Measurements from ENCODE around the gene MGRN1. TPM values are rescaled to one million over a fixed set of nuclear protein-coding genes. Genes with fewer than 3 reads are reported as not detected.

Gene MGRN1
- total and polyA plus RNA-seq, 4 donors, result 15.4 to 77.7 (median 42.9) TPM

DNA sequence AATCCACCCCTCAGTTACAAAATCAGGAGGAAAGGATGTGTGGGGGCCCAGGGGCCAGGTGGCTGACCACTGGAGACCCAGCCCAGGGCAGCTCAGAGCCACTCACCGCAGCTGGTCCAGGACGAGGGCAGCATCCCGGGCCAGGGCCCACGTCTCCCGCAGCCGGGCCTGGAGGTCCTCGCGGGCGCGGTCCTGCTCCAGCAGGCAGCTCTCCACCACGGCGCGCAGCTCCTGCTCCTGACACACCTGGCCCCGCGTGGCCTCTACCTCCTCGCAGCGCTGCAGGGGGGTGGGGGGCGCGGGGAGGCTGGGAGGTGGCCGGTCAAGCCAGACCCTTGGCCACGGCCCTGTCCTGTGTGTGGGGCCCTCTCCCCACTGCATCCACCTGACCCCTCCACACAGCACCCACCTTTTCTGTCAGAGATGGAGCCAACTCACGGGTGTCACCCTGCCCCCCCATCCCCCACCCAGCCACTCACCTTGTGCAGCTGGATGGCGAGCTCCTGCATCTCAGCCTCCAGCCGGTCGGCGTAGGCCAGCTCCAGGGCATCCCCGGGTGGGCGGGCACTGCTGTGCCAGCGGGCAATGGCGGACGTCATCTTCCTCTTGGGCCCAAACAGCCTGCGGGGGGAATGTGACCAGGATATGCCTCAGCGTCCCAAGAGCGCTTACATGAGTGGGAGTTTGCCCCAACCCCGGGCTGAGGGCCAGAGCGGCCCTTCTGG lies 73.9 kb downstream of the MGRN1 start:
- no peak for DNase-seq
- WGBS, 2 donors, result 90 to 91% methylated on average over 22 to 36 of the region's 36 CpGs
- no peak for ATAC-seq (ENCODE audit: low FRiP score)
- peaks cover 0 to 13% of the 10 kb centered on the region in 2 donors for H3K36me3 ChIP-seq (ENCODE audit: control insufficient read depth in 1 of 2, insufficient read depth in 2 of 2, low read length in 1 of 2)
- no peaks in the 10 kb centered on the region for H3K4me1 ChIP-seq (ENCODE audit: control insufficient read depth in 1 of 2, insufficient read depth in 2 of 2, low read length in 2 of 2)
- H3K4me3 ChIP-seq (ENCODE audit: low read length in 2 of 2), result no peak overlapping the region
- H3K9me3 ChIP-seq (ENCODE audit: control insufficient read depth, low read length), result no peaks in the 10 kb centered on the region
- no peak overlapping the region for H3K27ac ChIP-seq (ENCODE audit: low read depth in 1 of 2, low read length in 2 of 2)
- no peaks in the 10 kb centered on the region for H3K27me3 ChIP-seq (ENCODE audit: control insufficient read depth in 1 of 2, insufficient read depth in 2 of 2, low read length in 1 of 2)
- intact Hi-C loops (cut with DNase I), result no loop called here

DNA sequence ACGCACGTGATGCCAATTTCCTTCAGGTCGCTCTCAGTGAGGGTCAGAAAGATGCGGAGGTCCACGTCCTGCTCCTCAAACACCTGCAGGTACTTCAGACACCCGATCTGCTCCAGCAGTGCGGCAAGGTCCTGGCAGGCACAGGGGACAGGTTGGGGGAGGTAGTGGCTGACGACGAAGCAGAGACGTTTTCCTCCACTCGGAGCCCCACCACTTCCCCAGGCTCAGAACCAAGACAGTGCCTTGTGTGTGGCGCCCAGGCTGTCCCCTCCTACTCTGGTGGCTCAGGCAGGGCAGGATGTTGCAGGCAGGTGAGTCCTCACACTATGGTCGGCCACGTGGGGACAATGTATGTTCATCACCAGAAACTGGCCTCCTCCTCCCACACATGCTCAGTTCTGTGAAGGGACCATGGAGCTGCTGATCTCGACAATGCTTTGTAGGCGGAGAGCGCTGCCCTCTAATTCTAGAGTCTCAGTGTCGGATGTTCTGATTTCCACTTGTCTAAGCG lies 74.5 kb downstream of the MGRN1 start:
- DNase-seq, result peak in 1 of 2 donors; percentile 62
- Histone ChIP-seq H3K36me3 (ENCODE audit: control insufficient read depth in 1 of 2, insufficient read depth in 2 of 2, low read length in 1 of 2) (peaks cover 0 to 15% of the 10 kb centered on the region in 2 donors), H3K4me1 (ENCODE audit: control insufficient read depth in 1 of 2, insufficient read depth in 2 of 2, low read length in 2 of 2) (no peaks in the 10 kb centered on the region), H3K9me3 (ENCODE audit: control insufficient read depth, low read length) (no peaks in the 10 kb centered on the region), H3K27me3 (ENCODE audit: control insufficient read depth in 1 of 2, insufficient read depth in 2 of 2, low read length in 1 of 2) (no peaks in the 10 kb centered on the region), H3K4me3 (ENCODE audit: low read length in 2 of 2) (no peak overlapping the region), H3K27ac (ENCODE audit: low read depth in 1 of 2, low read length in 2 of 2) (no peak overlapping the region)
- intact Hi-C loops (cut with DNase I), result no loop called here
- ATAC-seq (ENCODE audit: low FRiP score), result no peak
- WGBS, 2 donors, result 87 to 89% methylated on average over 19 of the region's 19 CpGs

DNA sequence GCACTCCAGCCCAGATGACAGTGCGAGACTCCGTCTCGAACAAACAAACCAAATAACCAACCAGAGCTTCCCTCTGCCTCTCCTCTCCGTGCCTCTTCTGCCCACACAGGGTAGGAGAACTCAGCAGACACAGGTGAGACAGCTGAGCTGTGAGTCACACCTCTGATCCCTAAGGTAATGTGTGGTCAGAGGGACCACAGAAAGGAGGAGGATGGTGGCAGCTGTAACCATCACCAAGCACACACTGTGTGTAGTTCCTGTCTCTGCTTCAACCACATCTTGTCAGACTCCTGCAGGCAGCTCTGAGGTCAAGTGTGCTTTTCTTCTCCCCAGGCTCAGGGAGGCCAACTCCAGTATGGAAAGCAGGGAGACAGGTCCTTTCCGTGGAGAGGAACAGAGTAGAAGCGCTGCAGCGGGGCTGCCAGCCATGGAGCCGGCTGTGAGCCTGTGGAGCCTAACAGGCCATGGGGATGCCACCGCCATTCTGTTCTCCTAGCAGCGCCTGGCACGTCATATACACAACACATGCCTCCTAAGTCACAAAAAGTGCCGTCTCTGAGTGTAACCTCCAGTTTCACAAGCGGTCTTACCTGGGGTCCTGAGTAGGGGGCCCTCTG lies 75.9 kb downstream of the MGRN1 start:
- 95% methylated on average over 13 of the region's 13 CpGs for WGBS, 2 donors
- intact Hi-C loops (cut with DNase I), result no loop called here
- no peaks in the 10 kb centered on the region for H3K9me3 ChIP-seq (ENCODE audit: control insufficient read depth, low read length)
- H3K27me3 ChIP-seq (ENCODE audit: control insufficient read depth in 1 of 2, insufficient read depth in 2 of 2, low read length in 1 of 2), result no peaks in the 10 kb centered on the region
- H3K36me3 ChIP-seq (ENCODE audit: control insufficient read depth in 1 of 2, insufficient read depth in 2 of 2, low read length in 1 of 2), result peaks cover 0 to 15% of the 10 kb centered on the region in 2 donors
- no peaks in the 10 kb centered on the region for H3K4me1 ChIP-seq (ENCODE audit: control insufficient read depth in 1 of 2, insufficient read depth in 2 of 2, low read length in 2 of 2)
- no peak for ATAC-seq (ENCODE audit: low FRiP score)
- H3K4me3 ChIP-seq (ENCODE audit: low read length in 2 of 2), result no peak overlapping the region
- DNase-seq, result no peak
- no peak overlapping the region for H3K27ac ChIP-seq (ENCODE audit: low read depth in 1 of 2, low read length in 2 of 2)

DNA sequence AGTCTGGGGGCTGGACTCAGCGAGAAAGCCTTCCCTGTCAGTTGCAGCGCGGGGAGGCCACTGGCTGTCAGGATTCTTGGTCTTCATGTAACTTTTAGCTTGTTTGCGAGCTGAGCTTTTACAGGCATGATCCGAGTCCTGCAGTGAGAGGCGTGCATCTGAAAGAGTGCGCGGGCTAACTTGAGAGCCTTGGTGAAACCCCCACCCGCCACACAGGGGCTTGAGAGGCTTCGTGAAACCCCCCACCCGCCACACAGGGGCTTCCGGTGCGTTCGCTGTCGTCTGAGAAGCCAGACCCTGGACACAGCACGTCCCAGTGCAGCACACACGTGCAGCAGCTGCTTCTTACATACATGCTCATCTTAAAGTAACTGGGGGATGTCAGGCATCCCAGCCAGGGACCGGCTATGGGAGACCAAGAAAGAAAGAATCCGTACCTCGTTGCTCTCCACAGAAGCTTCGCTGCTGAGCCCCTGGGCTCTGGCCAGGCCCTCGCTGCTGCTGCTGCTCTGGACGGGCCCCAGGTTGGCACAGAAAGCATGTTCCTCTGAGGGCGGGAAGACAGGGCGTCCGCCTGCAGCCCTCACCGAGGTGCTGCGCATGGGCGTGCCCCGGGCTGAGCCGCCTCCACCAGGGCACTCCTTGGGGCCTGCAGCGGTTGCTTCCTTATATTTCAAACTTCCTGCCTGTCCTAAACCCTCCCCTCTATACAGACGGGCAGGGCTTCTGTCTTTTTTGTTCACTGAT lies 76.5 kb downstream of the MGRN1 start:
- no peak overlapping the region for H3K27ac ChIP-seq (ENCODE audit: low read depth in 1 of 2, low read length in 2 of 2)
- no peaks in the 10 kb centered on the region for H3K4me1 ChIP-seq (ENCODE audit: control insufficient read depth in 1 of 2, insufficient read depth in 2 of 2, low read length in 2 of 2)
- no peak for DNase-seq
- intact Hi-C loops (cut with DNase I), result no loop called here
- 83 to 85% methylated on average over 33 of the region's 33 CpGs for WGBS, 2 donors
- H3K9me3 ChIP-seq (ENCODE audit: control insufficient read depth, low read length), result no peaks in the 10 kb centered on the region
- no peak for ATAC-seq (ENCODE audit: low FRiP score)
- peaks cover 0 to 15% of the 10 kb centered on the region in 2 donors for H3K36me3 ChIP-seq (ENCODE audit: control insufficient read depth in 1 of 2, insufficient read depth in 2 of 2, low read length in 1 of 2)
- no peaks in the 10 kb centered on the region for H3K27me3 ChIP-seq (ENCODE audit: control insufficient read depth in 1 of 2, insufficient read depth in 2 of 2, low read length in 1 of 2)
- H3K4me3 ChIP-seq (ENCODE audit: low read length in 2 of 2), result no peak overlapping the region

DNA sequence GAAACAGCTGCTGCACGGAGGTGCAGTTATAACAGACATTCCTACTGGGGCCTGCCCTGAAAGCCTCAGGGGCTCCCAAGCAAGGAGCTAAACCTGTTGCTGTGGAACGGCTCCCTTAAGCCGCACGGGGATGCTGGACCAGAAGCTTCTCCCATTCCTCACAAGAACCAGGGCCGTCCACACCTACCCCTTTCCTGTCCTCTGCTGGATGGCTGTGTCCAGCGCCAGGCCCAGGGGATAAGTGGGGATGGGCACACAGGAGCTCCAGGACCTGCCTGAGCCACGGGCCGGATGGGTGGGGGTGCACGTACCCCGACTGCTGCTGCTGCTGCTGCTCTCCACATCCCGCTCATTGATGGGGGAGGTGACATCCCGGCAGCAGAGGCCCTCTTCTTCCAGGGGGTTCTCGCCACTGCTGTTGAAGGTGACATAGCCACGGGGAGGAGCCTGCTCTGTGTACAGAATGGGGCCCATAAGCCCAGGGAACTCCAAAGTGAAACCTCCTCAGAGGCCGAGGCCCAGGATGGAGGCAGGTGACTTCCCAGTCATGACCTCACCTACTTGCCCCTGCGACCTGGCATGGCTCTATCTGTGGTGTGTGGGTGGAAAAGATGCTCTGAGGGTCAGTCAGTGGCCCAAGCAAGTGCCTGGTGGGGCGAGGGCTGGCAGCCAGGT lies 77.3 kb downstream of the MGRN1 start:
- Histone ChIP-seq H3K4me1 (ENCODE audit: control insufficient read depth in 1 of 2, insufficient read depth in 2 of 2, low read length in 2 of 2) (no peaks in the 10 kb centered on the region), H3K9me3 (ENCODE audit: control insufficient read depth, low read length) (no peaks in the 10 kb centered on the region), H3K27ac (ENCODE audit: low read depth in 1 of 2, low read length in 2 of 2) (no peak overlapping the region), H3K27me3 (ENCODE audit: control insufficient read depth in 1 of 2, insufficient read depth in 2 of 2, low read length in 1 of 2) (no peaks in the 10 kb centered on the region), H3K4me3 (ENCODE audit: low read length in 2 of 2) (no peak overlapping the region), H3K36me3 (ENCODE audit: control insufficient read depth in 1 of 2, insufficient read depth in 2 of 2, low read length in 1 of 2) (peaks cover 0 to 18% of the 10 kb centered on the region in 2 donors)
- DNase-seq (no peak), ATAC-seq (ENCODE audit: low FRiP score) (no peak)
- 85% methylated on average over 17 of the region's 17 CpGs for WGBS, 2 donors
- intact Hi-C loops (cut with DNase I), result no loop called here

DNA sequence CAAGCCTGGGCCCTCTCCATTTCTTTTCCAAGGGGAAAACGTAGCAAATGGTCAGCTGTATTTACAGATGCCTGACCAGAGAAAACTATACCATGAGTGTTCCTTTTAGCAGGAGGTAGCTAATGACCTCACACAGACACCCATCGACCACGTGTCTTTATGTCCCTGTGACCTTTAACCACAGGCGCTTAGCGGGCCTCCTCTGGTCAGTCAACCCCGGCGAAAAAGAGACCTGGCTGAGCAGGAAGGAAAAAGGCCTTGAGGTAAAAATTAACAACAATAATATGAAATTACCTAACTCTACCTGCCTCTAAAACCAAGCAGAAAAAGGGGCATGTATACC lies 77.8 kb downstream of the MGRN1 start:
- DNase-seq (no peak), ATAC-seq (ENCODE audit: low FRiP score) (no peak)
- no peak overlapping the region for H3K4me3 ChIP-seq (ENCODE audit: low read length in 2 of 2)
- intact Hi-C loops (cut with DNase I), result no loop called here
- H3K9me3 ChIP-seq (ENCODE audit: control insufficient read depth, low read length), result no peaks in the 10 kb centered on the region
- H3K27me3 ChIP-seq (ENCODE audit: control insufficient read depth in 1 of 2, insufficient read depth in 2 of 2, low read length in 1 of 2), result no peaks in the 10 kb centered on the region
- peaks cover 0 to 18% of the 10 kb centered on the region in 2 donors for H3K36me3 ChIP-seq (ENCODE audit: control insufficient read depth in 1 of 2, insufficient read depth in 2 of 2, low read length in 1 of 2)
- 65 to 71% methylated on average over 7 of the region's 7 CpGs for WGBS, 2 donors
- H3K4me1 ChIP-seq (ENCODE audit: control insufficient read depth in 1 of 2, insufficient read depth in 2 of 2, low read length in 2 of 2), result no peaks in the 10 kb centered on the region
- no peak overlapping the region for H3K27ac ChIP-seq (ENCODE audit: low read depth in 1 of 2, low read length in 2 of 2)

DNA sequence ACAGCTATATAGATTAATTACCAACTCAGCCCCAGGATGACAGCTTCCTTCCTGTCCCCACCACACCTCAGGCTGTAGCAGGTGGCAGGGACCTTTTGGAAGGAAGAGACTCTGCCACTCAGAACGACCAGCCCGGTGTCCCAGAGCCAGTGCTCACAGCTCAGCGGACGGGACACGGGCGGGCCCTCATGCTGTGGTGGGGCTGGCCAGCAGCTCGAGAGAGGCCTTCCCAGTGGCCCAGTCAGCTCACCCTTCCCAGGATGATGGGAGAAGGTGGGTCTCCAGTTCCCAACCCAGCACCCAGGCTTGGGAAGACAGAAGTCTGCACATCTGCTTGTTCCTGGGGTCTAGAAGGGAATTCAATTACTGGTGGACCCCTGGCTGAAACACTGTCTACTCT lies 79.3 kb downstream of the MGRN1 start:
- H3K4me1 ChIP-seq (ENCODE audit: control insufficient read depth in 1 of 2, insufficient read depth in 2 of 2, low read length in 2 of 2), result no peaks in the 10 kb centered on the region
- H3K36me3 ChIP-seq (ENCODE audit: control insufficient read depth in 1 of 2, insufficient read depth in 2 of 2, low read length in 1 of 2), result peaks cover 0 to 15% of the 10 kb centered on the region in 2 donors
- intact Hi-C loops (cut with DNase I), result no loop called here
- no peaks in the 10 kb centered on the region for H3K27me3 ChIP-seq (ENCODE audit: control insufficient read depth in 1 of 2, insufficient read depth in 2 of 2, low read length in 1 of 2)
- H3K27ac ChIP-seq (ENCODE audit: low read depth in 1 of 2, low read length in 2 of 2), result no peak overlapping the region
- DNase-seq (no peak), ATAC-seq (ENCODE audit: low FRiP score) (no peak)
- no peaks in the 10 kb centered on the region for H3K9me3 ChIP-seq (ENCODE audit: control insufficient read depth, low read length)
- no peak overlapping the region for H3K4me3 ChIP-seq (ENCODE audit: low read length in 2 of 2)
- WGBS, 2 donors, result 88% methylated on average over 7 of the region's 7 CpGs

DNA sequence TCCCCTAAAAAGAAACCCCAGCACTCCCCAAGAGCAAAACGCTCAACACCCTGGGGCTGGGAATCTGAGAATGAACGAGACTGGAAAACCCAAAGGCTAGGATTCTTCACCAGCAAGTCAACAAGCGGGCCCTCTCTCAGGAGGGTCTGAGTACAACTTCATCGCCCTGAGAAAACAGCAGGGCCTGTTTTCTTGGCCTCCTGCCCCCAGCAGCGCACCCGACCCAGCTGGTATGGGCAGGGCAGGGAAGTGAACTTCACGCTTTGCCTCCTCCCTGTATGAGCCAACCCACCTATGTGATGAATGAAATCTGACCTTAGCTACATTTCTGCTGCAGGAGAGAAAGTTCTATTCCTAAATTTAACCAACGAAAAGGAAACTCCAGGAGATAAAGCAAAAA lies 79.9 kb downstream of the MGRN1 start:
- intact Hi-C loops (cut with DNase I), result no loop called here
- Histone ChIP-seq H3K4me3 (ENCODE audit: low read length in 2 of 2) (no peak overlapping the region), H3K9me3 (ENCODE audit: control insufficient read depth, low read length) (no peaks in the 10 kb centered on the region), H3K27ac (ENCODE audit: low read depth in 1 of 2, low read length in 2 of 2) (no peak overlapping the region), H3K4me1 (ENCODE audit: control insufficient read depth in 1 of 2, insufficient read depth in 2 of 2, low read length in 2 of 2) (no peaks in the 10 kb centered on the region), H3K36me3 (ENCODE audit: control insufficient read depth in 1 of 2, insufficient read depth in 2 of 2, low read length in 1 of 2) (peaks cover 0 to 13% of the 10 kb centered on the region in 2 donors), H3K27me3 (ENCODE audit: control insufficient read depth in 1 of 2, insufficient read depth in 2 of 2, low read length in 1 of 2) (no peaks in the 10 kb centered on the region)
- 76% methylated on average over 8 of the region's 8 CpGs for WGBS, 2 donors
- ATAC-seq (ENCODE audit: low FRiP score) (no peak), DNase-seq (no peak)
